GM13977 (cell line): Measurements from ENCODE around the gene YPEL5.

Experiments
- DNase-seq: peaks from one replicate; pipeline ENCODE4 v3.0.0; 2012; ENCODE audit warnings: low spot score
- in situ Hi-C: fragments of 300-500 bp; cut with MboI; formaldehyde crosslinking; loops from one replicate; pipeline ENCODE4 v1.12.0; 2022; ENCODE audit warnings: low sequenced_read_pairs, low pct_unique_long_range_greater_than_20kb, mixed read lengths, inconsistent platforms; ENCODE audit not compliant: unreplicated experiment
- TF ChIP-seq, protein P1 (sequence below): IDR thresholded peaks from 2 replicates; pipeline ENCODE4 v1.5.1; 2012; ENCODE audit warnings: mild to moderate bottlenecking, control low read depth; ENCODE audit not compliant: insufficient read depth; ENCODE audit errors: extremely low read depth, missing control alignments

YPEL5 gene

DNA sequence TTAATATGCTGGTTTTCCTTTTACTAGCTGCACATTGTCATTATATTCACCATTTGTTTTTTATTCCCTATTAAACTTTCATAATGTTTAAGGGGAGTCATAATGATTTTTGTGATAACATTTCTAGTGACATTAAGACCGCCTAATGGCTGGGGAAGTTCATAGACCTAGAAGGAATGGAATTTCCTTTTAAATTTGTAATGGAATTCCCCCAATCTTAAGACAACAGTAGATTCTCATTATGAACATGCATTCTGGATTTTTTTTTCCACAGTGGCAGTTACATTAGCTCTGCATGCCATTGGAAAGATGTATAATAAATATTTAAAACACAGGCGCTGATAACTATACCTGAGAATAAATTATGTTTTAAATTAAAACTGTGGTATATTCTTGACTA lies 8.4 kb downstream of the YPEL5 start:
- no peak for DNase-seq
- TF ChIP-seq, protein P1, sequence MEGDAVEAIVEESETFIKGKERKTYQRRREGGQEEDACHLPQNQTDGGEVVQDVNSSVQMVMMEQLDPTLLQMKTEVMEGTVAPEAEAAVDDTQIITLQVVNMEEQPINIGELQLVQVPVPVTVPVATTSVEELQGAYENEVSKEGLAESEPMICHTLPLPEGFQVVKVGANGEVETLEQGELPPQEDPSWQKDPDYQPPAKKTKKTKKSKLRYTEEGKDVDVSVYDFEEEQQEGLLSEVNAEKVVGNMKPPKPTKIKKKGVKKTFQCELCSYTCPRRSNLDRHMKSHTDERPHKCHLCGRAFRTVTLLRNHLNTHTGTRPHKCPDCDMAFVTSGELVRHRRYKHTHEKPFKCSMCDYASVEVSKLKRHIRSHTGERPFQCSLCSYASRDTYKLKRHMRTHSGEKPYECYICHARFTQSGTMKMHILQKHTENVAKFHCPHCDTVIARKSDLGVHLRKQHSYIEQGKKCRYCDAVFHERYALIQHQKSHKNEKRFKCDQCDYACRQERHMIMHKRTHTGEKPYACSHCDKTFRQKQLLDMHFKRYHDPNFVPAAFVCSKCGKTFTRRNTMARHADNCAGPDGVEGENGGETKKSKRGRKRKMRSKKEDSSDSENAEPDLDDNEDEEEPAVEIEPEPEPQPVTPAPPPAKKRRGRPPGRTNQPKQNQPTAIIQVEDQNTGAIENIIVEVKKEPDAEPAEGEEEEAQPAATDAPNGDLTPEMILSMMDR: no peak
- in situ Hi-C loops: no loop called here

- in situ Hi-C loops: no loop called here
- TF ChIP-seq, protein P1: no peak
- DNase-seq: no peak
Observed at GRCh38 chr2:30155889-30156658, 9.3 kb downstream of the YPEL5 start.

- in situ Hi-C loops: no loop called here
- DNase-seq: no peak
- TF ChIP-seq, protein P1: no peak
Observed at GRCh38 chr2:30157616-30158015, 10.8 kb downstream of the YPEL5 start.

GRCh38 chr2:30159766-30160165 lies 13.0 kb downstream of the YPEL5 start:
- TF ChIP-seq, protein P1: no peak
- no peak for DNase-seq
- in situ Hi-C loops: loop anchor here (10.0 kb wide), 1 partner anchor 545 kb away; no protein-coding TSS in a partner anchor

DNA sequence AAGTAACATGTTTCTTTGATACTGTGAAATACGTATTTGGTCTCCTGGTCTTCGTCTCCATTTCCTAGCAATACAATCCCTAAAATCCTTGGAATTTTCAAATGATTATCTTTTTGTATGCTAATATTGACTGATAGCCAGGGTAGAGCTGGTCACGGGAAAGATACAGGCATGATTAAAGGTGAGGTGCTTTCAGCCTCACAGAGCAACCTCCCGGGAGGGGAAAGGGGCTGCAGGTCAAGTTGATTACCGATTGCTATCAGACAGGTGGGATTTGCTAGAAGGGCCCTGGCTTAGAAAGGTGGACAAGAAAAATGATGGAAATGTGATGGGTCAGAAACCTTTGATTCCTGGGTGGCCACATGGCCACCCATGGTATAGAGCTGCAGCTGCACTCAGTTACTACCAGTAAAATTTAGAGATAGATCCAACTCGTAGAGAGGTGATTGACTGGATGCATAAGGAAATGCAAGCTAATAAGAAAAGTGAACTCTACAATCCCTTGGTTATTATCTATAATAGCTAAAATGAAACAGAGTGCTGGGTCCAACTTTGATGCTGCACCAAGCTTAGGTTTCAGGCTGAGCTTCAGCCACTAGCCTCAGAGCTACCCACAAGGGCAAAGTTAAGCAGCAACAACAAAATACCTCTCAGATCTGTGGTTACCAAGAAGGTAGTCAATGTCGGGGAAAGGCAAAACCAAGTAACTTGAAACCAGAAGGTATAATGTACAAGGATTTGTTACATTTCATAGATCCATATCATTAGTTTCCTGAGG lies 15.3 kb downstream of the YPEL5 start:
- in situ Hi-C loops: loop anchor here (10.0 kb wide), 1 partner anchor 543 kb away; no protein-coding TSS in a partner anchor
- TF ChIP-seq, protein P1: no peak
- DNase-seq: no peak

- no peak for DNase-seq
- TF ChIP-seq, protein P1: no peak
- in situ Hi-C loops: loop anchor here (10.0 kb wide), 1 partner anchor 542 kb away; no protein-coding TSS in a partner anchor
Observed at GRCh38 chr2:30162806-30163205, 16.0 kb downstream of the YPEL5 start.
